NCI-H1417 (cell line): ENCODE measurements around the gene DLG2.

Experiments used
- DNase-seq, 3 experiments: peaks; one replicate each; lab custom pipeline; 2025; lab: John Stamatoyannopoulos, UW

Gene DLG2

GRCh38 chr11:83537131-83537610 lies 2090.0 kb downstream of the DLG2 start:
- no peak for DNase-seq

- no peak for DNase-seq
These were observed 2094.0 kb downstream of the DLG2 start for GRCh38 chr11:83533166-83533565.

DNA sequence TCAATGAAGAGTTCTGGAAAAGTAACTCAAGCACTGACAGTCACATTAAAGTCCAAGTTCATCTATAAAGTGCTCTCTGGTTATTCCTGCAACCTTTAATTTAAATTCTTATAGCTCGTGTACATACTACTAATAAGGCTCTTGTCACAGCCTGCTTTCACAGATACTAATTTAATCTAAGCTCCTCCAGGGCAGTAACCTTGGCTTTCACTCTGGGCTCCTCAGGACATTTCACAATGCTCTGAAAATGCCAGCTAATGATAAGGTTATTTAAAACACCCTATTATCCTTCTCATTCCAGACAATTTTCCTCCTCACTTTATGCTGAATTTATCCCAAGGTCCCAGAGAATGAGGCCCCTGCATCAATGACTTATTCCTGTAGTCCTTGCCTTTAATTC lies 2098.3 kb downstream of the DLG2 start:
- no peak for DNase-seq

DNA sequence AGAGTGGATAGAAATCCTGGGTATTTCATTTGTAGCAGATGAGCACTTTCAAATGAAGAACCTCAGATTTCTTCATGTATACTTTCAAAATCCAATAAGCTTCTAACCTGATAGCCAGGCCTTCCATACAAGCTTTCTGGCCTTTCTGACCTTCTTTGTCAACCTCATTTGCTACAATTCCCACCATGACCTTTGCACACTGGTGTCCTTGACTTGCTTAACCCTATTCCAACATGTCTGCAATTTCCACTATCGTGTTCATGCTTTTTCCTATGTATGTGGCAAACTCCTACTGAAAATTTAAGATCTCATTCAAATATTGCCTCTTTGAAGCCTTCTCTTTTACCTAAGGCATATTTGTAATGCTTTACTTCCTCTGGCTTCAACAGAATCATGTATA lies 2098.9 kb downstream of the DLG2 start:
- DNase-seq = no peak

GRCh38 chr11:83523676-83524075 lies 2103.5 kb downstream of the DLG2 start:
- peak in 1 of 3 experiments; percentile 9 for DNase-seq

DNA sequence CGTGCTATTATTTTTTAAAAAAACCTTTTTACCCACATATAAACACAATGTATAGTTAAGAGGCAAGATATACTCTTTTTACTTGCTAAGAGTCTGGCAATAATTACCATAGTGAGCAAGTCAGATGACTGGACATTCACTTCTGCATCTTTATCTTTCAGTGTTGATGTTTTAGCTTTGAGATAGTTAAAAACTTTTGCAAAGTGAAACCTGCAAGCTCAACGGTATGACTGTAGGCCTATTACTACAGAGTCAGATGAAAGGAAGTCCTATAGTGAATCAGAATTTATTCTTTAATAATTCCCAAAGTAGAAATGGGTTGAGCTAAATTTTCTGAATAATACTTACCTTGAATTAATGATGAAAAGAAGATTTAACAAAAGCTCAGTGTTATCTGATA lies 2104.2 kb downstream of the DLG2 start:
- DNase-seq = no peak

GRCh38 chr11:83521647-83522596 lies 2105.2 kb downstream of the DLG2 start:
- peak; percentile 56 to 80 (median 78) for DNase-seq

- peak in 1 of 3 experiments; percentile 58 for DNase-seq
These were observed 2106.3 kb downstream of the DLG2 start for GRCh38 chr11:83520849-83521248.

- DNase-seq = peak in 2 of 3 experiments; percentile 85 to 96
These were observed 2115.5 kb downstream of the DLG2 start for GRCh38 chr11:83511646-83512045.

- DNase-seq = peak in 2 of 3 experiments; percentile 47 to 67
These were observed 2116.3 kb downstream of the DLG2 start for GRCh38 chr11:83510530-83511460.

DNA sequence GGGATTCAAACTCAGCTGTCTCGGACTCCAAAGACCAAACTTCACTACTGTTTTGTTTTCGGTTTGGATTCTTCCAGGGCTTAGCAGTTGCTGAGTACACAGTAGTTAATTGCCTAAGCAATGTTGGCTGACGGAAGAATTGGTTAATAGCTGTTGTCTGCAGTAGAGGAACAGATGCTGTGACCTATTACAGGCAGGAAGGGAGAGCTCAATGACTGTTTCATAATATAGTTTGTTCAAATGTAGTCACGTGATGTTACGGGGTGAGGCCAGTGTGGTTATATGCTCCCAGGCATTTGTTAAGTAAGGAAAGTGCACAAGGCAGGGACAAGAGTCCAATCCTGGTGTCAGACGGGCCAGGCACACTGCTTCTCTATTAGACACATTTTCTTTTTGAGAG lies 2118.3 kb downstream of the DLG2 start:
- DNase-seq = peak in 2 of 3 experiments; percentile 58 to 88

GRCh38 chr11:83502041-83502440 lies 2125.1 kb downstream of the DLG2 start:
- DNase-seq = no peak

DNA sequence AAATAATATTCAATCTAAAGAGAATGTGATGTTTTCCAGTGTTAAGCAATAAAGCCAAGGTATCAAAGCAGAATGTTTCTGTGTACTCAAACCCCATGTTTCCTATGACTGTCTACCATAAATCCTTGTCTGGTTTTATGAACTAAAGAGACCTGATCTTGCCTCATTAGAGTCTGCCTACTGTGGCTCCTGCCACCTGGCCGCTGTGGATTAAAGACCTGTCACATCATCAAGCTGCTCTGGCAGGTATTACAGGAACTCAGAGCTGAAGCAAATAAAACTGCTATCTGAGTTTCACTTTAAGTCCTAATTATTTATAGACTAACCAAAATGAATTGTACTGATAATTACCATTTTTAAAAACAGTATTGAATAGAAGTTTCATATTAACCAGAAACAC lies 2133.2 kb downstream of the DLG2 start:
- DNase-seq = peak in 2 of 3 experiments; percentile 71 to 94

DNA sequence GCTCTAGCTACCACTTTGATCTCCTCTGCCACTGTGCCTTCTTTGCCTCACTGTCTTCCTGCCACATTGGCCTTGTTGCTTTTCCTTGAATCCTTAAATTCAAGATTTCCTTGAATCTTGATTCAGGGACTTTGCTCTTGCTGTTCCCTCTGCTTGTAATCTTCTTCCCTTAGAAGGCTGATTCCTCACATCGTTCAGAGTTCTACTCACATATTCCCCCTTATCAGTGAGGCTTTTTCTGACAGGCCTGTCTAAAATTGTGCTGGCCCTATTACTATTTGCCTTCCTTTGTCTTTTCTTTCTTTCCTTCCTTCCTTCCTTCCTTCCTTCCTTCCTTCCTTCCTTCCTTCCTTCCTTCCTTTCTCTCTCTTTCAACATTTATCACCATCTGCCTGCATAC lies 2134.1 kb downstream of the DLG2 start:
- no peak for DNase-seq

DNA sequence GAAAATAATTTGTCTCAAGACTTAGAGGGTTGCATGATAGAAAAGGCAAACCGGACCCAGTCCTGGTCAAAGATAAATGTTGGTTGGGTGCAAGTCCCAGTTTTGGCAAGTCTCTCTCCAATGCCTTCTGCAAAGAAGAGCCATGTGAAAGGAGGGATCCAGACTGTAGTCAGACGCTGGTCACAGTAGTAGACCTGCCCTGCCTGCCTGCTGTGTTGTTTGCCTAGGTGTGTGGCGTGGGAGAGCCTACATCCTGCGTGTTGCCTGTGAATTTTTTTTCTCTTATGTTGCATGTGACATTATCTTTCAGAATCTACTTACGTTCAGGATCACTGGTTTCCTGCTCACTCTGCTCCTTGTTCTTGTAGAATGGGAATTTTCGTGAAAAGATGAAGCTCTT lies 2143.3 kb downstream of the DLG2 start:
- DNase-seq = no peak

DNA sequence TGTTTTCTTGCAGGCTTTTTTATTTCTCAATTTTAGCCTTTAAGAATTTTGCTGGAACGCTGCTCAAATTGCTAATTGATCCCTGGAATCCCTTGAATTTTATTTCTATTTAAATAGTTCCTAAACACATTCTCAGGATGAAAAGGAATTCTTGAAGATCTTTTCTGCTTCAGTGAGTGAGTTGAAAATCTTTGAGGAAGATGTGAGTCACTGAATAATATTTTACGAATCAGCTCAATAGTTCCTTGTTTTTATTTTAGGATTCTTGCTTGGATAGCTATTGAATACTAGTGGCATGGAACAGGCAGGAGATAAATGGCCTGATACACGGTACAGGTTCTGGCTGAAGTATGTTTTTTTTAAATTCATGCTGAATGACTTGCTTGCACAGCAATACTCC lies 2146.3 kb downstream of the DLG2 start:
- no peak for DNase-seq

DNA sequence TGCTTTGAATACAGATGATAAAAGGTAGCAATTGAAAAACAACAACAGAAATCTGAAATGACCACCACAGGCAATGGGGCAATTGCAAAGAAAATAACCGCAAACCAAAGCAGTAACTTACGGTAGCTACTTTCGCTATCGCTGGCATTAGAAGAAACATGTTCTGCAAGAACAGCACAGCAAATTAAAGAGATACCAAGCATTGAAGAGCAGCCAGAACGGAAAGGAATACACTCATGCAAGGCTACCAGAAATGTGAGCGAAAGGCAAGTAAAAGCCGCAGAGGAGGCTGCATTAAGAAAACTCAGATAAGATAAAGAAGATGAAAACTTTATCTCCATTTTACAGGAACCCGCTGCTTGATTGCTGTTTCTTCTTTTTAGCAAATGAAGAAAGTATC lies 2146.9 kb downstream of the DLG2 start:
- DNase-seq = no peak

- DNase-seq = no peak
These were observed 2149.4 kb downstream of the DLG2 start for GRCh38 chr11:83477772-83478171.

DNA sequence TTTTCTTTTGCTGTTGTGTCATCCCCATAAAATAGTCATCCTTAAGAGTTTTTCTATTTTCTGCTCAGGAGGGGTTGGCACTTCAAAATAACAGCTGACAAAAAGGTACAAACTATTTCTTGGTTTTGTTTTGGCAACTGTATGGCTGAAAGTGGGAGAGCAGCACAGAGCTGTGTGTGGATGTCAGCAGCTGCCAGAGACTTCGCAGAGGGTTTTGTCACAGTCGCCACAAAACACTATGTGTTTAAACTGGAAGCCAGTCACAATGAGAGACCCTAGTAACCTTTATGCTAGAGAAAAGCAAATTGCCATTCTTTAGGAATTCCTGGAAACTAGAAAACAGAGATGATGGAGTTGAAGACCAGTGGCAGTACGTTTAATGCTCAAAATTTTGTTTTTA lies 2151.4 kb downstream of the DLG2 start:
- no peak for DNase-seq

DNA sequence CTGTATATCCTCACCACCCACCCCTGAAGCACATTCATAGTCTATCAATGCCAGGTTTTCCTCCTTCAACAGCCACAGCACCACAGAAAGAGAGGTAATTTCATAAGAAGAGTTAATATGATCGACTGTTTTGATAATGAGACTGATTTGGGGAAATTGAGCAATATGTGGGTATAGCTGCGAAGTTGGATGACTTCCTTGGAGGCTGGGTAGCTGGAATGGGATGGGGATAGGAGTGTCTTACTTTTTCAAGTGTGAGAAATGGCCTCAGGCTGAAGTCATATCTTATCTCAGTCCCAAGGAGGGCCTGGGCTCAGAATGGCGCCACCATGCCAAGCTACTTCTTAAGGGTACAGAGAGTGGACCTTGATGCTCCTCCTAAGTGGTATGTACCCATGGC lies 2153.4 kb downstream of the DLG2 start:
- no peak for DNase-seq

- DNase-seq = no peak
These were observed 2154.3 kb downstream of the DLG2 start for GRCh38 chr11:83472806-83473205.
